ENCODE data around the gene PDK1. TPM values are rescaled to one million over a fixed set of nuclear protein-coding genes. Genes with fewer than 3 reads are reported as not detected.

The PDK1 gene
- total RNA-seq, 2 experiments from 2014 or later, result 30.0 to 31.1 TPM

DNA sequence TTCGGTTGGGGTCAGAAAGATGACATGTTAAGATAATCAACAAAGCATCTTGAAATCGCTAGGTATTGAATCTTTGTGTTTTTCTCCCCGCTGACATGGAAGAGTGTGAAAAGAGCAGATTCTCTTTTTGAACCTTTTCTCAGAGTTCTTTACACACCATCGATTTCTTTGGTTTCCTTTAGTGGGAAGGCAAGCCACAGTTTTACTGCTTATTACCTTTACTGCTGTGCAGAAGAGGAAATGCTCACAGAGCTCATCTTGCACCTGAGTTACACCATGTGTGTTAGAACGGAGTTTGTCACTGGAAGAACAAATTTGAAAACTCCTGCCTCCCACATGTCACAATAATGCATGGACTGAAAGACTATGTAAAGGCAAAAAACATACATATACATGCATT is 45.3 kb upstream of the PDK1 start:
- peak overlapping the region; percentile 3 to 41 for H3K27ac ChIP-seq (ENCODE audit: low read depth in 1 of 2, low read length in 2 of 2)
- ATAC-seq (ENCODE audit: poor library complexity), result no peak

DNA sequence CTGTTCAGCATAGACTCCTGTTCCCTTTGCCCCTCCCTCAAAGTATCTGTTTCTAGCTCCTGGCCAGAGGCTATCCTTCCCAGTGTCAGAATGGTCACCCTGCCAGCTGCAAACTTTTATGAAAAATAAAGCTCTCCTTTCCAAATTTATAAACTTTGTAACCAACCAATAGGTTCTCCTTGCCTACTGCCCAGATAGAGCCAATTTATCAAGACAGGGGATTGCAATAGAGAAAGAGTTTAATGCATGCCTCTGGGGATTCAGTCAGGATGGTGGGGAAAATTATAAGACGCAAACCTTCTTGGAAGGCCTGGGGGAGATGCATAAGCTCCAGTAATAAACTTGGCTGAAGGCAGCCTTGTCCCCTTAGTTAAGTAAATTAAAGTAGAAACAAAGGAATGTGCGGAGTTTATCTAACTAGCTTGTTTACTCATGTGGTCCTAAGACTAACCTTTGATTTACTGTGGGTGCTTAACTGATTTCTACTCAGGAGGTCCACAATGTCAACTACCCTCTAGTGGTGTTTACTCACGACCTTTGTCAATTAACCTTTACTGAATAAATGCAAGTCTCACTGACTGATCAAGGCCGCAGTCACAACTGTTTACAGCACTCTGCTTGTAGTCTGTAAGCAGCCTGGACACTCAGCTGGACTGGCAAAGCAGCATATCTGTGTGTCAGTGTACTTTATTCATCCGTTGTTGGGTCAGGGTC is 42.9 kb upstream of the PDK1 start:
- Mint-ChIP-seq H3K27me3 (no peaks in the 10 kb centered on the region), H3K4me3 (no peak overlapping the region), H3K4me1 (ENCODE audit: low read depth) (peaks cover 35% of the 10 kb centered on the region), H3K27ac (no peak overlapping the region), H3K9me3 (no peaks in the 10 kb centered on the region), H3K36me3 (ENCODE audit: low read depth) (peaks cover 52% of the 10 kb centered on the region)
- no peak for DNase-seq
- no peaks in the 10 kb centered on the region for H3K27me3 ChIP-seq (ENCODE audit: control insufficient read depth in 1 of 2, insufficient read depth in 2 of 2, low read length in 2 of 2)
- H3K4me3 ChIP-seq (ENCODE audit: low read length), result no peak overlapping the region
- peaks cover 10% of the 10 kb centered on the region for H3K4me1 ChIP-seq (ENCODE audit: insufficient read depth, low read length)
- CTCF ChIA-PET, result no interaction called here
- no peak for ATAC-seq (ENCODE audit: poor library complexity)
- TF ChIP-seq, protein P1, sequence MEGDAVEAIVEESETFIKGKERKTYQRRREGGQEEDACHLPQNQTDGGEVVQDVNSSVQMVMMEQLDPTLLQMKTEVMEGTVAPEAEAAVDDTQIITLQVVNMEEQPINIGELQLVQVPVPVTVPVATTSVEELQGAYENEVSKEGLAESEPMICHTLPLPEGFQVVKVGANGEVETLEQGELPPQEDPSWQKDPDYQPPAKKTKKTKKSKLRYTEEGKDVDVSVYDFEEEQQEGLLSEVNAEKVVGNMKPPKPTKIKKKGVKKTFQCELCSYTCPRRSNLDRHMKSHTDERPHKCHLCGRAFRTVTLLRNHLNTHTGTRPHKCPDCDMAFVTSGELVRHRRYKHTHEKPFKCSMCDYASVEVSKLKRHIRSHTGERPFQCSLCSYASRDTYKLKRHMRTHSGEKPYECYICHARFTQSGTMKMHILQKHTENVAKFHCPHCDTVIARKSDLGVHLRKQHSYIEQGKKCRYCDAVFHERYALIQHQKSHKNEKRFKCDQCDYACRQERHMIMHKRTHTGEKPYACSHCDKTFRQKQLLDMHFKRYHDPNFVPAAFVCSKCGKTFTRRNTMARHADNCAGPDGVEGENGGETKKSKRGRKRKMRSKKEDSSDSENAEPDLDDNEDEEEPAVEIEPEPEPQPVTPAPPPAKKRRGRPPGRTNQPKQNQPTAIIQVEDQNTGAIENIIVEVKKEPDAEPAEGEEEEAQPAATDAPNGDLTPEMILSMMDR (IDR thresholded peaks at IDR 0.05), result no peak
- no peaks in the 10 kb centered on the region for H3K36me3 ChIP-seq (ENCODE audit: insufficient read depth, low read length)
- POLR2A ChIA-PET, result interaction anchor here (1.4 to 5.0 kb wide), 2 partner anchors 16 to 22 kb away, joined by 3 to 23 read pairs; no protein-coding TSS in a partner anchor
- H3K27ac ChIP-seq (ENCODE audit: low read depth in 1 of 2, low read length in 2 of 2), result no peak overlapping the region
- intact Hi-C loops (cut with DNase I, micrococcal nuclease), result no loop called here
- peaks cover 19 to 22% of the 10 kb centered on the region in 2 experiments for H3K9me3 ChIP-seq (ENCODE audit: control insufficient read depth in 1 of 2, insufficient read depth in 1 of 2, low read length in 2 of 2)

More for the DNA sequence above, 45.3 kb upstream of the PDK1 start:
- peak in 1 of 14 experiments; percentile 10 for DNase-seq
- peaks cover under 1% of the 10 kb centered on the region for H3K36me3 ChIP-seq (ENCODE audit: insufficient read depth, low read length)
- Mint-ChIP-seq H3K36me3 (ENCODE audit: low read depth) (peaks cover 66% of the 10 kb centered on the region), H3K27ac (peak overlapping the region; percentile 80), H3K27me3 (no peaks in the 10 kb centered on the region), H3K4me3 (peak overlapping the region; percentile 62), H3K4me1 (ENCODE audit: low read depth) (peaks cover 42% of the 10 kb centered on the region), H3K9me3 (no peaks in the 10 kb centered on the region)
- H3K9me3 ChIP-seq (ENCODE audit: control insufficient read depth in 1 of 2, insufficient read depth in 1 of 2, low read length in 2 of 2), result peaks cover 19 to 22% of the 10 kb centered on the region in 2 experiments
- TF ChIP-seq, protein P1 (IDR thresholded peaks at IDR 0.05), result no peak
- H3K4me3 ChIP-seq (ENCODE audit: low read length), result no peak overlapping the region
- peaks cover 10% of the 10 kb centered on the region for H3K4me1 ChIP-seq (ENCODE audit: insufficient read depth, low read length)
- CTCF ChIA-PET, result no interaction called here
- no peaks in the 10 kb centered on the region for H3K27me3 ChIP-seq (ENCODE audit: control insufficient read depth in 1 of 2, insufficient read depth in 2 of 2, low read length in 2 of 2)
- intact Hi-C loops (cut with DNase I, micrococcal nuclease), result no loop called here
- POLR2A ChIA-PET, result interaction anchor here (0.6 to 5.0 kb wide), 2 partner anchors 13 to 405 kb away, joined by 4 to 23 read pairs; no protein-coding TSS in a partner anchor

DNA sequence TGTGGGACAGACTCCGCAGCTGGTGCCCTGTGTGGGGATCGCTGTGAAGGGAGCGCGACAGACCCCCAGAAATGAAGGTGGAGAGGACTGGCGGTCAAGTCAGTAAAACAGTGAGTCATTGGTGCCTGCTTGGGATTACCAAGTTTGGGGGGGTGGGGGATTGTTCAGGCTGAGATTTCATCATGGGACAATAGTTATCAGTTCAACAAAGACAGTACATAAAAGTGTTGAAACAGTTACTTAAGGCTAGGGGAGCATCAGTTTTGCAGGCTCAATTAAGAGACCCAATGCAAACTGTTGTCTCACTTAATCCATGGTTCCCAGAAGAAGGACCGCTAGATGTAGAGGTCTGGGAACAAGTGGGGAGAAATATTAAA is 42.4 kb upstream of the PDK1 start:
- H3K9me3 Mint-ChIP-seq, result no peaks in the 10 kb centered on the region
- TF ChIP-seq, protein P1 (IDR thresholded peaks at IDR 0.05), result no peak
- no peaks in the 10 kb centered on the region for H3K36me3 ChIP-seq (ENCODE audit: insufficient read depth, low read length)
- peaks cover 46% of the 10 kb centered on the region for H3K36me3 Mint-ChIP-seq (ENCODE audit: low read depth)
- H3K4me3 ChIP-seq (ENCODE audit: low read length), result no peak overlapping the region
- DNase-seq (no peak), ATAC-seq (ENCODE audit: poor library complexity) (no peak)
- H3K4me1 Mint-ChIP-seq (ENCODE audit: low read depth), result peaks cover 30% of the 10 kb centered on the region
- H3K27ac ChIP-seq (ENCODE audit: low read depth in 1 of 2, low read length in 2 of 2), result no peak overlapping the region
- CTCF ChIA-PET, result no interaction called here
- H3K9me3 ChIP-seq (ENCODE audit: control insufficient read depth in 1 of 2, insufficient read depth in 1 of 2, low read length in 2 of 2), result peaks cover 19 to 22% of the 10 kb centered on the region in 2 experiments
- intact Hi-C loops (cut with DNase I, micrococcal nuclease), result no loop called here
- no peaks in the 10 kb centered on the region for H3K27me3 Mint-ChIP-seq
- no peak overlapping the region for H3K27ac Mint-ChIP-seq
- H3K27me3 ChIP-seq (ENCODE audit: control insufficient read depth in 1 of 2, insufficient read depth in 2 of 2, low read length in 2 of 2), result no peaks in the 10 kb centered on the region
- peaks cover 10% of the 10 kb centered on the region for H3K4me1 ChIP-seq (ENCODE audit: insufficient read depth, low read length)
- H3K4me3 Mint-ChIP-seq, result no peak overlapping the region
- POLR2A ChIA-PET, result interaction anchor here (5.0 kb wide), 1 partner anchor 16 kb away, joined by 23 read pairs; no protein-coding TSS in a partner anchor

All from CD4-positive, alpha-beta T cell (primary cell).